ENCODE measurements around the gene AVL9.
"Not testable (repeated sequence)": the region's sequence is repeated elsewhere in the genome, so short reads cannot be mapped to it uniquely, and the experiment has no call there.

GRCh38 chr7:32633446-32633845 lies 138.2 kb downstream of the AVL9 start:
- TF ChIP-seq CTCF, POLR2A, EP300, POLR2AphosphoS5 (IDR thresholded peaks at IDR 0.05): not testable (repeated sequence)

All from sigmoid colon (tissue), 4 donors.